ENCODE data around the gene GAS2L2.

- TF ChIP-seq ZNF274 (IDR thresholded peaks at IDR 0.05; ENCODE audit: low read depth, low read length) (no peak), YY1 (IDR thresholded peaks at IDR 0.05; ENCODE audit: insufficient read depth, insufficient read length) (no peak)
Observed at GRCh38 chr17:35765756-35766488, 12.9 kb upstream of the GAS2L2 start.
